Endothelial cell of umbilical vein (primary cell): ENCODE data around the gene MIF4GD. TPM values are rescaled to one million over a fixed set of nuclear protein-coding genes. Genes with fewer than 3 reads are reported as not detected.

Experiments
- BruUV-seq: library from RNA; stranded (reverse); fragments of 400-500 nt; replicated peaks from 2 replicates; lab custom pipeline; 2021; lab: Mats Ljungman, UMichigan
- CTCF ChIA-PET: fragments of 300-600, 350-600 bp; sonication (Branson Sonifier 250); formaldehyde crosslinking; loops from one replicate; lab custom pipeline; 2021; ENCODE audit warnings: antibody characterized with exemption, inconsistent platforms; lab: Charles Lee
- POLR2A ChIA-PET: fragments of 300-600, 350-600 bp; sonication (Branson Sonifier 250); formaldehyde crosslinking; loops from one replicate; lab custom pipeline; 2021; ENCODE audit warnings: antibody characterized with exemption, inconsistent platforms; lab: Charles Lee
- DNase-seq: peaks from one replicate; pipeline ENCODE4 v3.0.0-alpha.2; 2011; ENCODE audit warnings: low read depth, low spot score
- FAIRE-seq: peaks from 2 replicates; lab custom pipeline; 2011; peaks lifted over from hg19 to GRCh38; lab: Jason Lieb, UNC
- H2AFZ ChIP-seq: 2 replicates; pipeline ENCODE4 v1.6.0; 2012; ENCODE audit warnings: low read depth, low read length, control low read depth, inconsistent platforms
- H3K27ac ChIP-seq: 2 replicates; pipeline ENCODE4 v1.5.1; 2011; ENCODE audit warnings: low read depth, mild to moderate bottlenecking, control low read depth, low read length, moderate library complexity; ENCODE audit not compliant: insufficient read depth
- H3K27me3 ChIP-seq, 2 experiments: 2 replicates each; pipeline versions ENCODE4 v1.6.0 to v1.6.1; 2011; ENCODE audit warnings: low read length in 2 of 2, mixed read lengths in 1 of 2; ENCODE audit not compliant: control insufficient read depth in 2 of 2, insufficient read depth in 2 of 2
- H3K36me3 ChIP-seq, 2 experiments: 2 replicates in 1 of 2; 3 replicates in 1 of 2; pipeline ENCODE4 v1.5.1; 2011; ENCODE audit warnings: low read length in 2 of 2, mild to moderate bottlenecking in 1 of 2, moderate library complexity in 1 of 2; ENCODE audit not compliant: control insufficient read depth in 2 of 2, insufficient read depth in 2 of 2; ENCODE audit errors: extremely low read depth in 1 of 2
- H3K4me1 ChIP-seq: 3 replicates; pipeline ENCODE4 v1.5.1; 2011; ENCODE audit warnings: mild to moderate bottlenecking, low read length; ENCODE audit not compliant: control insufficient read depth, insufficient read depth; ENCODE audit errors: extremely low read depth
- H3K4me2 ChIP-seq: 2 replicates; pipeline ENCODE4 v1.6.1; 2011; ENCODE audit warnings: low read length, control low read depth, mixed read lengths; ENCODE audit not compliant: insufficient read depth
- H3K4me3 ChIP-seq, 3 experiments: fragments of 200-600 bp in 1 of 3; sonication (generic), shearing (Covaris generic) in 1 of 3; replicated peaks in 1 of 3; 2 replicates each; pipeline ENCODE4 v1.5.1; 2011 to 2016; ENCODE audit warnings: control low read depth in 3 of 3, low read length in 3 of 3, mild to moderate bottlenecking in 2 of 3, inconsistent platforms in 1 of 3, low read depth in 1 of 3, moderate library complexity in 1 of 3; ENCODE audit not compliant: insufficient read depth in 1 of 3
- H3K79me2 ChIP-seq: 2 replicates; pipeline ENCODE4 v1.6.0; 2012; ENCODE audit warnings: low read length, inconsistent platforms; ENCODE audit not compliant: control insufficient read depth, insufficient read depth
- H3K9ac ChIP-seq: replicated peaks from 2 replicates; pipeline ENCODE3; 2011; ENCODE audit warnings: low read length, control low read depth; ENCODE audit not compliant: insufficient read depth; ENCODE audit errors: extremely low read depth
- H3K9me1 ChIP-seq: replicated peaks from 3 replicates; pipeline ENCODE4 v1.6.0; 2011; ENCODE audit warnings: mild to moderate bottlenecking, low read length; ENCODE audit not compliant: control insufficient read depth, insufficient read depth; ENCODE audit errors: extremely low read depth
- H3K9me3 ChIP-seq: replicated peaks from 2 replicates; pipeline ENCODE4 v1.5.1; 2012; ENCODE audit warnings: low read length, inconsistent platforms; ENCODE audit not compliant: control insufficient read depth, insufficient read depth
- H4K20me1 ChIP-seq: replicated peaks from 2 replicates; pipeline ENCODE3; 2011; ENCODE audit warnings: mild to moderate bottlenecking, low read length; ENCODE audit not compliant: control insufficient read depth, insufficient read depth; ENCODE audit errors: extremely low read depth
- CTCF ChIP-seq, 2 donors: IDR thresholded peaks; 1 replicate in 1 of 2; 2 replicates in 1 of 2; pipeline ENCODE4 v1.5.1; 2011; ENCODE audit warnings: low read length in 2 of 2, mild to moderate bottlenecking in 2 of 2, moderate library complexity in 2 of 2, control low read depth in 1 of 2, inconsistent platforms in 1 of 2, low read depth in 1 of 2; ENCODE audit not compliant: insufficient read depth in 1 of 2; ENCODE audit errors: extremely low read depth in 1 of 2
- EZH2 ChIP-seq: IDR thresholded peaks from 2 replicates; pipeline ENCODE4 v1.6.1; 2012; ENCODE audit warnings: borderline replicate concordance, low read depth, mild to moderate bottlenecking, moderate library complexity, low read length, inconsistent platforms; ENCODE audit not compliant: severe bottlenecking
- FOS ChIP-seq: IDR thresholded peaks from 2 replicates; pipeline ENCODE4 v1.6.1; 2011; ENCODE audit warnings: mild to moderate bottlenecking, low read length, moderate library complexity, borderline replicate concordance; ENCODE audit not compliant: insufficient read depth
- GATA2 ChIP-seq: IDR thresholded peaks from 2 replicates; pipeline ENCODE4 v1.7.0; 2011; ENCODE audit warnings: low read depth, mild to moderate bottlenecking, moderate library complexity, mixed read lengths, low read length; ENCODE audit not compliant: insufficient read length, insufficient read depth
- JUN ChIP-seq: IDR thresholded peaks from 2 replicates; pipeline ENCODE4 v1.6.1; 2011; ENCODE audit warnings: borderline replicate concordance, low read depth; ENCODE audit not compliant: insufficient read length, insufficient read depth
- MAX ChIP-seq: IDR thresholded peaks from 2 replicates; pipeline ENCODE4 v1.6.1; 2011; ENCODE audit not compliant: insufficient read depth, insufficient read length
- MYC ChIP-seq: IDR thresholded peaks from one replicate; pipeline ENCODE4 v1.6.1; 2011; ENCODE audit warnings: mild to moderate bottlenecking, low read depth, low read length
- POLR2A ChIP-seq: IDR thresholded peaks from 2 replicates; pipeline ENCODE4 v1.6.1; 2012; ENCODE audit warnings: low read depth, mild to moderate bottlenecking, control low read depth, low read length
- POLR2AphosphoS5 ChIP-seq: IDR thresholded peaks from 2 replicates; pipeline ENCODE4 v1.6.1; 2012; ENCODE audit warnings: low read depth, mild to moderate bottlenecking, control low read depth, low read length, moderate library complexity; ENCODE audit not compliant: insufficient read depth
- dilution Hi-C: fragments of 300-500 bp; cut with MboI; formaldehyde crosslinking; loops from one replicate; pipeline ENCODE4 v1.15.0; 2019; ENCODE audit warnings: low sequenced_read_pairs; ENCODE audit not compliant: extremely low pct_ligation_motif_present
- intact Hi-C: fragments of 100-400 bp; cut with micrococcal nuclease; formaldehyde crosslinking; loops from one replicate; pipeline ENCODE4 v1.10.0; 2022
- polyA plus RNA-seq, 4 experiments: library from polyadenylated mRNA; depleted of rRNA in 3 of 4; stranded (reverse) in 3 of 4; unstranded in 1 of 4; fragments of >200 nt; gene quantifications; 2 replicates each; pipeline versions ENCODE4 v1.2.1 to v1.2.3, GENCODE V29; 2011 to 2012; ENCODE audit warnings: missing spikeins in 1 of 4
- total RNA-seq: library from RNA; stranded (reverse); gene quantifications from 2 replicates; pipeline ENCODE4 v1.2.3, GENCODE V29; 2021

The MIF4GD gene
- total and polyA plus RNA-seq, 2 donors (not counting 3 experiments of a cell fraction or from before 2014, with no cell fraction given) = 12.4 to 35.7 TPM

GRCh38 chr17:75228305-75228704 is 42.7 kb downstream of the MIF4GD start:
- no peak for TF ChIP-seq MYC
- no peak for TF ChIP-seq GATA2
- no peak for TF ChIP-seq EZH2
- no peak for TF ChIP-seq JUN
- TF ChIP-seq MAX = no peak
- no peak for TF ChIP-seq CTCF (IDR thresholded peaks at IDR 0.05; ENCODE audit: extremely low read depth in 1 of 2, insufficient read depth in 1 of 2, low read depth in 1 of 2, low read length in 2 of 2)
- no peak for TF ChIP-seq POLR2AphosphoS5
- TF ChIP-seq POLR2A = no peak
- TF ChIP-seq FOS = no peak
- H3K9me3 ChIP-seq = no peaks in the 10 kb centered on the region
- no peak for FAIRE-seq
- no peaks in the 10 kb centered on the region for H3K79me2 ChIP-seq
- H3K36me3 ChIP-seq = peaks cover 5 to 42% of the 10 kb centered on the region in 2 experiments
- POLR2A ChIA-PET = interaction anchor here (0.5 to 0.6 kb wide), 2 partner anchors 16 to 40 kb away, joined by 3 to 4 read pairs; no protein-coding TSS in a partner anchor
- H3K9me1 ChIP-seq = no peaks in the 10 kb centered on the region
- dilution Hi-C loops (no loop called here), intact Hi-C loops (no loop called here)
- CTCF ChIA-PET = interaction anchor here (0.9 to 2.9 kb wide), 9 partner anchors 12 to 267 kb away, joined by 3 to 20 read pairs (median 4); partner anchors contain the start of gene MIF4GD
- no peaks in the 10 kb centered on the region for H3K27me3 ChIP-seq
- no peak overlapping the region for H2AFZ ChIP-seq
- H3K4me3 ChIP-seq = no peak overlapping the region
- no peaks in the 10 kb centered on the region for H4K20me1 ChIP-seq
- no peaks in the 10 kb centered on the region for H3K4me1 ChIP-seq
- peak; percentile 57 for DNase-seq
- BruUV-seq = no TSS peak
- H3K9ac ChIP-seq = no peak overlapping the region
- no peak overlapping the region for H3K27ac ChIP-seq
- H3K4me2 ChIP-seq = no peak overlapping the region
